Naive thymus-derived CD4-positive, alpha-beta T cell (primary cell): Measurements from ENCODE around the gene ZNF346. TPM values are rescaled to one million over a fixed set of nuclear protein-coding genes. Genes with fewer than 3 reads are reported as not detected.

ENCODE experiments used
- ATAC-seq: fragments of 150-1000 bp; cut with Tn5 transposase; 2 replicates; pipeline ENCODE4 v1.10.0; 2021; ENCODE audit warnings: mild to moderate bottlenecking, moderate library complexity
- CTCF ChIA-PET: fragments of 350-600 bp; sonication (Branson Sonifier 250); formaldehyde crosslinking; loops from one replicate; lab custom pipeline; 2021; ENCODE audit warnings: antibody characterized with exemption; lab: Charles Lee
- POLR2A ChIA-PET: fragments of 350-600 bp; sonication (Branson Sonifier 250); formaldehyde crosslinking; loops from one replicate; lab custom pipeline; 2021; ENCODE audit warnings: antibody characterized with exemption, inconsistent platforms; lab: Charles Lee
- DNase-seq, 9 donors: peaks; one replicate each; pipeline versions ENCODE4 v3.0.0 to v3.0.0-alpha.2; 2020 to 2022; ENCODE audit warnings: mixed read lengths in 1 of 9
- H3K27ac ChIP-seq: one replicate; pipeline ENCODE4 v1.7.0; 2013; ENCODE audit warnings: mild to moderate bottlenecking, low read depth, low read length, moderate library complexity
- H3K27me3 ChIP-seq, 2 donors: one replicate each; pipeline ENCODE4 v1.7.0; 2013; ENCODE audit warnings: low read length in 2 of 2, mild to moderate bottlenecking in 2 of 2, moderate library complexity in 2 of 2; ENCODE audit not compliant: control insufficient read depth in 2 of 2, insufficient read depth in 2 of 2
- H3K36me3 ChIP-seq, 3 experiments: 1 replicate in 2 of 3; 2 replicates in 1 of 3; pipeline ENCODE4 v1.7.0; 2013; ENCODE audit warnings: low read length in 3 of 3, mild to moderate bottlenecking in 3 of 3, moderate library complexity in 1 of 3; ENCODE audit not compliant: insufficient read depth in 3 of 3, control insufficient read depth in 2 of 3
- H3K4me1 ChIP-seq, 2 donors: one replicate each; pipeline ENCODE4 v1.7.0; 2013; ENCODE audit warnings: low read length in 2 of 2, mild to moderate bottlenecking in 2 of 2, moderate library complexity in 1 of 2; ENCODE audit not compliant: control insufficient read depth in 2 of 2, insufficient read depth in 2 of 2
- H3K4me3 ChIP-seq: 2 replicates; pipeline ENCODE4 v1.7.0; 2013; ENCODE audit warnings: mild to moderate bottlenecking, low read length
- H3K9me3 ChIP-seq, 3 experiments: 1 replicate in 2 of 3; 2 replicates in 1 of 3; pipeline ENCODE4 v1.7.0; 2013; ENCODE audit warnings: low read length in 3 of 3; ENCODE audit not compliant: control insufficient read depth in 2 of 3
- H3K27ac Mint-ChIP-seq, 9 donors: one replicate each; pipeline ENCODE4 v1.8.0; 2020 to 2022; ENCODE audit warnings: mixed read lengths in 9 of 9, mild to moderate bottlenecking in 8 of 9, moderate library complexity in 5 of 9, inconsistent platforms in 2 of 9
- H3K27me3 Mint-ChIP-seq, 5 donors: one replicate each; pipeline ENCODE4 v1.8.0; 2021 to 2022; ENCODE audit warnings: mixed read lengths in 5 of 5, mild to moderate bottlenecking in 1 of 5
- H3K36me3 Mint-ChIP-seq, 5 donors: one replicate each; pipeline ENCODE4 v1.8.0; 2020 to 2022; ENCODE audit warnings: mixed read lengths in 5 of 5, mild to moderate bottlenecking in 3 of 5, inconsistent platforms in 1 of 5
- H3K4me1 Mint-ChIP-seq, 7 donors: one replicate each; pipeline ENCODE4 v1.8.0; 2020 to 2022; ENCODE audit warnings: mixed read lengths in 7 of 7, mild to moderate bottlenecking in 3 of 7, inconsistent platforms in 1 of 7
- H3K4me3 Mint-ChIP-seq, 10 donors: one replicate each; pipeline ENCODE4 v1.8.0; 2020 to 2022; ENCODE audit warnings: mild to moderate bottlenecking in 10 of 10, mixed read lengths in 10 of 10, moderate library complexity in 6 of 10, inconsistent platforms in 2 of 10
- H3K9me3 Mint-ChIP-seq, 11 donors: one replicate each; pipeline ENCODE4 v1.8.0; 2020 to 2022; ENCODE audit warnings: mixed read lengths in 11 of 11, mild to moderate bottlenecking in 4 of 11, inconsistent platforms in 1 of 11, moderate library complexity in 1 of 11
- intact Hi-C, 2 donors: fragments of 100-400 bp; cut with micrococcal nuclease; formaldehyde crosslinking; loops; one replicate each; pipeline ENCODE4 v1.15.1; 2023
- polyA plus RNA-seq, 2 donors: library from polyadenylated mRNA; unstranded; fragments of 300-500 nt; fragmentation: Illumina TruSeq; gene quantifications; one replicate each; pipeline ENCODE4 v1.2.3, GENCODE V29; 2021
- total RNA-seq, 6 experiments: library from RNA in 5 of 6; stranded (reverse) in 5 of 6; gene quantifications; 1 replicate in 5 of 6; 2 replicates in 1 of 6; pipeline ENCODE4 v1.2.3 and lab custom pipeline; 2021 to 2026

The ZNF346 gene
- total and polyA plus RNA-seq, 7 experiments from 2014 or later, result 13.4 to 28.2 (median 23.9) TPM

DNA sequence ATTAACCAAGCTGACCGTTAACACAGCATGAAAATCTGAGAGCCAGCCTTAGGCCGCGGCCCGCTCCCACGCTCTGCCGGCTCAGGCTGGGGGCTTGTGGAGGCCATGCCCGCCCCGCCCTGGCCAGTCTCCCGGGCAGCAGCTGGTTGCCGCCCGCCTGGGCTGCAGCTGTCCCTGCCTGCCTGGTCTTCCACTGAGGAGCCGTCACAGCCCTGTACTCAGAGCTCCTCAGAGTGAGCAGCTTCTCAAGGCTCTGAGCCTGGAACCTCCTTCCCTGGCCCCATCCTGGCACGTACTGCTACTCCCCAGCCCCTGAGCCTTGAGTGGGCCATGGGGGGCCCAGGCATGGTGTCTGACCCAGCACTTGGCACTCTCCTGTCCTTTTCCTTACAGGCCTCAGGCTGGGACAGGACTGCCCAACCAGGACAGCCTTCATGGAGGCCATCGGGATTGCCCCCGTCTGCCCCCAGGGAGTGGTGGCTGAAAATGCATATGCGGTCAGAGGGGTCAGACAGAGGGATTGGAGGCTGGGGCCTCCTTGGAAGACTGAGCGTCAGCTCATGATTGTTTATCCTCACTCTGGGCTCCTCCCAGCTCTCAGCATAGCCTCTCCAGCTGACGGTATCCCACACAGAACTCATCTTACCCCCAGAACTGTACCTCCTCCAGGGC is 76.1 kb downstream of the ZNF346 start:
- intact Hi-C loops, result no loop called here
- no peaks in the 10 kb centered on the region for H3K36me3 Mint-ChIP-seq
- peaks cover 0 to 8% (median 0%) of the 10 kb centered on the region in 5 donors for H3K27me3 Mint-ChIP-seq
- H3K4me3 ChIP-seq, result no peak overlapping the region
- peaks cover 0 to 2% (median 0%) of the 10 kb centered on the region in 7 donors for H3K4me1 Mint-ChIP-seq
- no peaks in the 10 kb centered on the region for H3K36me3 ChIP-seq
- DNase-seq (no peak), ATAC-seq (no peak)
- H3K9me3 ChIP-seq, result no peaks in the 10 kb centered on the region
- H3K9me3 Mint-ChIP-seq, result no peaks in the 10 kb centered on the region
- no peak overlapping the region for H3K27ac Mint-ChIP-seq
- no peak overlapping the region for H3K27ac ChIP-seq
- ChIA-PET CTCF (no interaction called here), POLR2A (no interaction called here)
- H3K4me3 Mint-ChIP-seq, result no peak overlapping the region
- no peaks in the 10 kb centered on the region for H3K27me3 ChIP-seq
- H3K4me1 ChIP-seq, result no peaks in the 10 kb centered on the region

DNA sequence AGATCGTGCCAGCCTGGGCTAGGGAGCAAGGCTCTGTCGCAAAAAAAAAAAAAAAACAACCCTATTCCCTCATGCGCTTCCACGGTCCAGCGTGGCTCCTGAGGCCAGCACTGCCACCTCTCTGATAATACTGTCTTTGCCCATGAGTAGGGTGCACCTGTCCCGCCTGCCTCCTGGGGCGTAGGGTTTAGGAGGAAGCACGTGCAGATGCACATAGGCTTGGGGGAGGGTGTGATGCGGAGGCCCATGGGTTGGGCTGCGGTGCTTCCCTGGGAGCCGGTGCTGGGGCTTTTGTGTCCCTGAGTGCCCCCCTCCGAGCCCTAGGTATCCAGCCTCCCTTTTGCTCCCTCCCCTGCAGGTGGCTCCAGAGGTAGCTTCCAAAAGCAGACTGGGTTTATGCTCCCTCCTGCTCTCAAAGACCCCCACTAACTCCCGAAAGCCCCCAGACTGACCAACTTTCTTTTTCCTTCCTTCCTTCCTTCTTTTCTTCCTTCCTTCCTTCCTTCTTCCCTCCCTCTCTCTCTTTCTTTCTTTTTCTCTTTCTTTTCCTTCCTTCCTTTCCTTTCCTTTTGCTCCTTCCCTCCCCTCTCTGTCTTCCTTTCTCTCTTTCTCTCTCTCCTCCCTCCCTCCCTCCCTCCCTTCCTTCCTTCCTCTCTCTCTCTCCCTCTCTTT is 77.1 kb downstream of the ZNF346 start:
- Histone ChIP-seq H3K27ac (no peak overlapping the region), H3K4me3 (no peak overlapping the region), H3K36me3 (no peaks in the 10 kb centered on the region), H3K27me3 (no peaks in the 10 kb centered on the region), H3K4me1 (no peaks in the 10 kb centered on the region), H3K9me3 (no peaks in the 10 kb centered on the region)
- ChIA-PET CTCF (no interaction called here), POLR2A (no interaction called here)
- Mint-ChIP-seq H3K4me3 (no peak overlapping the region), H3K36me3 (no peaks in the 10 kb centered on the region), H3K27me3 (peaks cover 0 to 15% (median 0%) of the 10 kb centered on the region in 5 donors), H3K27ac (no peak overlapping the region), H3K4me1 (peaks cover 0 to 2% (median 0%) of the 10 kb centered on the region in 7 donors), H3K9me3 (no peaks in the 10 kb centered on the region)
- intact Hi-C loops, result no loop called here
- ATAC-seq (no peak), DNase-seq (no peak)

DNA sequence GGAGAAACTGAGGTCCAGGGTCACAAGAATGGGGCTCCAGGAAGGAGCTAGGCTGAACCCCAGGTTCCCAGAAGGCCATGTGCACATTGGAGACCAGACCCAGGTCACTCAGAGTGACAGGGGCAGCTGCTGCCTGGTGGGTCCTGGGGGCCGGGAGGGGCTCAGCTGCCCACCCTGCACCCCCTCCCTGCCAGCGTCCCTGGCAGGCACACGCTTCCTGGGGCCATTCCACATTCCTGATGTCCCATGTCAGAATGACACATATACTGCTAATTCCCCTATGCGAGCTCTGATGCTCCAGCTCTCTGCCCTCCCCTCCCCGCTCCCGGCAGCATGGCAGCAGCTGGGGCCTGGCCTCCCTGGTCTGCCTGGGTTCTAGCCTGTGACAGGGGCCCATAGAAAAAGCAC is 78.2 kb downstream of the ZNF346 start:
- H3K4me3 Mint-ChIP-seq, result no peak overlapping the region

DNA sequence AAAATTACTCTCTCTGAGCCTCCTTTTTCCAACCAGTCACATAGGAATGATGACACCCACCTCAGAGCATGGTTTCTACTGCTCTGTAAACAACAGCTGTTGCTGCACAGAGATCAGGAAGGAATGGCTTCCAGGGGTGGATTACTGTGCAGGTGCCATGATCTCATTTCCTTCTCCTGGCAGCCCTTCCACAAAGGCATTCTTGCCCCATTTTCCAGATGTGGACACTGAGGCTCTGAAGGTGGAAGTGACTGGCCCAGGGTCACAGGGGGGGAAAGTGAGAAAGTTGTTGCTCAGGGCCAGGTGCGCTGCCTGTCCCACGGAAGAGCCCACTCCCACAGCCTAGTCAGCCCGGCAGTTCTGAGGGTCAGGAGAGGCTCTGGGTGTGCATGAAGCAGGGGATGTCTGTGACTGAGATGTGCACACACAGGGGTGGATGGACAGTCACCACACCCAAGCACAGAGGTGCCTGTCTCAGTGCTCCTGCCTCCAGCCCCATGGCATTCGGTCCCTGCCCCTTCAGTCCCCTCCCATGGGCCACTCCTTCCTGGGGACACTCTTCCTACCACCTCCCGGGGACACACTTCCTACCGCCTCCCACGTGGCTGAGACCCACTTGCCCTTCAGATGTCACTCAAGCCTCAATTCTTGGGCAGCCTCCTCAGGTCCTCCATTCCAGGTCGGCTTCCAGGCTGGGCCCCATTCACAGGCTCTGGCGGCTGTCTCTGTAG is 81.2 kb downstream of the ZNF346 start:
- CTCF ChIA-PET, result no interaction called here
- Histone ChIP-seq H3K36me3 (no peaks in the 10 kb centered on the region), H3K4me3 (no peak overlapping the region), H3K4me1 (no peaks in the 10 kb centered on the region), H3K27me3 (no peaks in the 10 kb centered on the region), H3K9me3 (no peaks in the 10 kb centered on the region), H3K27ac (no peak overlapping the region)
- H3K27ac Mint-ChIP-seq, result no peak overlapping the region
- H3K36me3 Mint-ChIP-seq, result no peaks in the 10 kb centered on the region
- no peaks in the 10 kb centered on the region for H3K4me1 Mint-ChIP-seq
- H3K27me3 Mint-ChIP-seq, result peaks cover 0 to 15% (median 0%) of the 10 kb centered on the region in 5 donors
- DNase-seq (no peak), ATAC-seq (no peak)
- POLR2A ChIA-PET, result no interaction called here
- intact Hi-C loops, result no loop called here
- H3K4me3 Mint-ChIP-seq, result no peak overlapping the region
- H3K9me3 Mint-ChIP-seq, result no peaks in the 10 kb centered on the region

More for the DNA sequence above, 78.2 kb downstream of the ZNF346 start:
- Histone ChIP-seq H3K27me3 (no peaks in the 10 kb centered on the region), H3K36me3 (no peaks in the 10 kb centered on the region), H3K9me3 (no peaks in the 10 kb centered on the region), H3K4me1 (no peaks in the 10 kb centered on the region), H3K27ac (no peak overlapping the region), H3K4me3 (no peak overlapping the region)
- intact Hi-C loops, result no loop called here
- H3K27me3 Mint-ChIP-seq, result peaks cover 0 to 15% (median 0%) of the 10 kb centered on the region in 5 donors
- peaks cover 0 to 2% (median 0%) of the 10 kb centered on the region in 7 donors for H3K4me1 Mint-ChIP-seq
- DNase-seq, result no peak
- H3K27ac Mint-ChIP-seq, result no peak overlapping the region
- CTCF ChIA-PET, result no interaction called here
- no peaks in the 10 kb centered on the region for H3K36me3 Mint-ChIP-seq
- no peaks in the 10 kb centered on the region for H3K9me3 Mint-ChIP-seq
- POLR2A ChIA-PET, result no interaction called here
- ATAC-seq, result no peak

DNA sequence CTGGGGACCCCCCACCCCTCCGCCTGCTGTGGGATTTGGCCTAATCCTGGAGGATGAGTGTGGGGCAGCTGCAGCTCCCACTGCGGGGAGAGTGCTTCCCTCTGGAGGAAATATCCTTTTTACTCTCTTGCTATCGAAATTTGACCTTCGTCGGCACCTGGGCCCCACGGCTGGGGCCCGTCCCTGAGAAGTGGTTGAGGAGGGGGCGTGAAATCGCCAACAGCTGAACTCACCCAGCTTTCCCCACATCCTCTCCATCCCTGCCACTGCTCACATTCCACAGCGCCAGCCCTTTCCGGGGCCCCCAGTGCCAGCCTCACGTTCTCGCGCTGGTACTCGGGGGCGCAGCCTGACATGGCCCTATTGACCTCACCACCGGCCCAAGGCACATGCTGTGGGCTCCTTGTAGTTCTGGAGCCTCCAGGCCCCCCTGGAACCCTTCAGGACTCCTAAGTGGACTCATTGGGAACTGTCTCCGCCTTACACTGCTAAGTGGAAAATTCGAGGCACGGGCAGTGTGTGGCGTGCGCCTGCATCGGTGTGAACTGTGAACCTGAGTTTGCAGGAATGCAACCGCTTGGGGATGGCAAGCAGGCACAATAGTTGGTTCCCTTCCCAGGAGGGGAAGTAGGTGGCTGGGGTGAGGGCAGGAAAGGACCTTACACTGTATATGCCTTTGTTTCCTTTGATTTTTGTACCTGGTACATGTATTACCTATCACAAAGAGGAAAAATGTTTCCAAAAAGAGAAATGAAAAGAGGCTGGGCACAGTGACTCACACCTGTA is 83.4 kb downstream of the ZNF346 start:
- Histone ChIP-seq H3K27me3 (no peaks in the 10 kb centered on the region), H3K4me1 (no peaks in the 10 kb centered on the region), H3K36me3 (no peaks in the 10 kb centered on the region), H3K4me3 (no peak overlapping the region), H3K27ac (no peak overlapping the region), H3K9me3 (no peaks in the 10 kb centered on the region)
- Mint-ChIP-seq H3K27me3 (peaks cover 0 to 7% (median 0%) of the 10 kb centered on the region in 5 donors), H3K4me1 (no peaks in the 10 kb centered on the region), H3K4me3 (no peak overlapping the region), H3K9me3 (no peaks in the 10 kb centered on the region), H3K36me3 (no peaks in the 10 kb centered on the region), H3K27ac (no peak overlapping the region)
- ChIA-PET CTCF (no interaction called here), POLR2A (no interaction called here)
- intact Hi-C loops, result no loop called here
- ATAC-seq, result no peak
- DNase-seq, result no peak

DNA sequence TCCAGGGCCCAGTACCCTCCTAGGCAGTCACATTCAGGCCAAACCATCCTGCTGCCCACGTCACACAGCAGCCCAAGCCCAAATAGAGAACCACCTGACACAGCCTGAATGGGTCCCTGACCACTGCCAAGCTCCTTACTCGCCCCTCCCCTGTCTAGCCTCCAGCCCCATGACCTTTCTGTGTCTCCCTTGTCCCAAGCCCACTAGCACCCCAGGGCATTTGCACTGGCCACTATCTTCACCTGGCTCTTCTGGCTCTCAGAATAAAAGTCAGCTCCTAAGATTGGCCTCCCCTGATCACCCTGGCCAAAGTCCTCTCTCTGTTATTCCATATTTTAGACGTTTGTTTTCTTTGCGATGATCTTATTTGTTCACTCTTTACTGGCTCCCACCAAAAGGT is 84.7 kb downstream of the ZNF346 start:
- DNase-seq (no peak), ATAC-seq (no peak)
- POLR2A ChIA-PET, result no interaction called here
- Mint-ChIP-seq H3K36me3 (no peaks in the 10 kb centered on the region), H3K9me3 (no peaks in the 10 kb centered on the region), H3K4me1 (peaks cover 0 to 5% (median 0%) of the 10 kb centered on the region in 7 donors), H3K4me3 (no peak overlapping the region), H3K27ac (peak overlapping the region in 1 of 9 donors; percentile 9), H3K27me3 (peaks cover 0 to 7% (median 0%) of the 10 kb centered on the region in 5 donors)
- intact Hi-C loops, result no loop called here
- no peak overlapping the region for H3K4me3 ChIP-seq
- H3K4me1 ChIP-seq, result no peaks in the 10 kb centered on the region
- no peak overlapping the region for H3K27ac ChIP-seq
- H3K27me3 ChIP-seq, result no peaks in the 10 kb centered on the region
- CTCF ChIA-PET, result no interaction called here
- H3K9me3 ChIP-seq, result no peaks in the 10 kb centered on the region
- no peaks in the 10 kb centered on the region for H3K36me3 ChIP-seq
